BLaER1 treated with 17β-estradiol and CSF1 and Interleukin-3, amounts not matched to agents 10 nM and 100 nM (cell line): Measurements from ENCODE around the gene ASXL2.
A peak's percentile ranks its signal among the peaks of the same experiment; 100 is the strongest.
"Not testable (repeated sequence)": the region's sequence is repeated elsewhere in the genome, so short reads cannot be mapped to it uniquely, and the experiment has no call there.

Source experiments
- H3K27ac ChIP-seq, 11 experiments: shearing (Covaris generic); formaldehyde crosslinking; 2 replicates each; pipeline ENCODE4 v1.8.1; 2022
- H3K27me3 ChIP-seq, 11 experiments: shearing (Covaris generic); formaldehyde crosslinking; 2 replicates each; pipeline ENCODE4 v1.8.1; 2022
- H3K36me3 ChIP-seq, 11 experiments: shearing (Covaris generic); formaldehyde crosslinking; 2 replicates each; pipeline ENCODE4 v1.8.1; 2022
- H3K4me1 ChIP-seq, 10 experiments: shearing (Covaris generic); formaldehyde crosslinking; 2 replicates each; pipeline ENCODE4 v1.8.1; 2022
- H3K4me2 ChIP-seq, 11 experiments: shearing (Covaris generic); formaldehyde crosslinking; 2 replicates each; pipeline ENCODE4 v1.8.1; 2022
- H3K4me3 ChIP-seq, 10 experiments: shearing (Covaris generic); formaldehyde crosslinking; 2 replicates each; pipeline ENCODE4 v1.8.1; 2022
- H3K9ac ChIP-seq, 11 experiments: shearing (Covaris generic); formaldehyde crosslinking; 2 replicates each; pipeline ENCODE4 v1.8.1; 2022
- H3K9me3 ChIP-seq, 11 experiments: shearing (Covaris generic); formaldehyde crosslinking; replicated peaks in 1 of 11; 2 replicates each; pipeline ENCODE4 v1.8.1; 2022
- H4K20me1 ChIP-seq, 11 experiments: shearing (Covaris generic); formaldehyde crosslinking; 2 replicates each; pipeline ENCODE4 v1.8.1; 2022
- Cebpa-rat ChIP-seq, 11 experiments: shearing (Covaris generic); IDR thresholded peaks; 2 replicates each; pipeline ENCODE4 v1.8.1; 2022

Gene ASXL2

GRCh38 chr2:25878361-25879132 lies at the start of gene ASXL2:
TSS of gene ASXL2 (minus strand) at chr2:25878487. CDS start at chr2:25878222, 265 bp downstream.
- H3K4me2 ChIP-seq = peak within 1 kb of the TSS; percentile 75 to 96 (median 88)
- no peaks in the 10 kb centered on the region for H3K27me3 ChIP-seq
- H3K4me3 ChIP-seq = peak within 1 kb of the TSS; percentile 93 to 99 (median 96)
- H3K9ac ChIP-seq = peak within 1 kb of the TSS; percentile 92 to 99 (median 97)
- H3K4me1 ChIP-seq = peaks cover 20 to 41% (median 25%) of the 10 kb centered on the region in 10 experiments
- H3K9me3 ChIP-seq = no peaks in the 10 kb centered on the region
- peaks cover 14 to 21% (median 18%) of the 10 kb centered on the region in 11 experiments for H3K36me3 ChIP-seq
- H4K20me1 ChIP-seq = peaks cover 28 to 38% (median 37%) of the 10 kb centered on the region in 11 experiments; a peak in 21 of 22 replicates
- H3K27ac ChIP-seq = peak within 1 kb of the TSS; percentile 89 to 98 (median 96)
- TF ChIP-seq Cebpa-rat (IDR thresholded peaks at IDR 0.05) = no peak

DNA sequence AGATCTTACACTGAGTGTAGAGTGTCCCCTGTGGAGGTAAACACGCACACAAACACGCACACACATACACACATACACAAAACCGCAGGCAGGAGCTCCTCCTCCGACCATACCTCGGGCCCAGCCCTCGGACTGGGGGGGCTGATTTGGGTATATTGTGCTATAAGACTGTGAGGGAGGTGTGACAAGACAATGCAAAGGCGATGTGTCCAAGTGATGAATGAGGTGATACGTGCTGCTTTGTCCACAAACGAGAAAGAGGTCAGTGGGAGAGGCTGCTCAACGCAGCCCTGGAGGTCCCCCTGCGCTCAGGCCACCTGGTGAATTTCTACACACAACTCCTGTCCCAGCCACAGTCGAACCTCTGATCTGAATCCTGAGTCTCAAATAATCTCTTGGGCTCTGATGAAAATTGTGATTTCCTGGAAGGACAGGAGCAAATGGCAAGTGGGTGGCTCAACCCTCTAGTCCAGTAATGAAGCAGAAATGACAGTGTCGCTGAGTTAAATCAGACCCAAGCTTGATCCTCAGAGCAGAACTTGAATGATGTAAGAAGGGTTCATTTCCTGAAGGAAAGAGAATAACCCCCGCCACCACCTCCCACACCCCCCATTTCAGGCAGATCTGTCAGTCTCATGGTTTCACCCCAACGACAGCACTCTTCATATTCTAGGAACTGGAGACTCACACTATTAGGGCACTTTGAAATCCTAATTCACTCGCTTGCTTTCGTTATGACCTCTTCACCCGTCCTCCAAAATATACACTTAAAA lies 48.9 kb upstream of the ASXL2 start:
- Histone ChIP-seq H3K27me3 (no peaks in the 10 kb centered on the region), H4K20me1 (peaks cover 0 to 7% (median 0%) of the 10 kb centered on the region in 11 experiments; a peak in 2 of 22 replicates), H3K36me3 (peaks cover 24 to 54% (median 36%) of the 10 kb centered on the region in 11 experiments; a peak in 21 of 22 replicates), H3K4me3 (no peak overlapping the region), H3K4me2 (no peak overlapping the region), H3K9me3 (no peaks in the 10 kb centered on the region), H3K4me1 (no peaks in the 10 kb centered on the region), H3K9ac (no peak overlapping the region), H3K27ac (no peak overlapping the region)
- no peak for TF ChIP-seq Cebpa-rat (IDR thresholded peaks at IDR 0.05)

- H3K36me3 ChIP-seq = peaks cover 6 to 13% (median 11%) of the 10 kb centered on the region in 11 experiments; a peak in 17 of 22 replicates
- H3K4me1 ChIP-seq = peaks cover 0 to 4% (median 0%) of the 10 kb centered on the region in 10 experiments; a peak in 3 of 20 replicates
- no peak overlapping the region for H3K9ac ChIP-seq
- no peak overlapping the region for H3K4me3 ChIP-seq
- no peak overlapping the region for H3K4me2 ChIP-seq
- no peak overlapping the region for H3K27ac ChIP-seq
- H3K9me3 ChIP-seq = no peaks in the 10 kb centered on the region
- no peak for TF ChIP-seq Cebpa-rat (IDR thresholded peaks at IDR 0.05)
- no peaks in the 10 kb centered on the region for H4K20me1 ChIP-seq
- no peaks in the 10 kb centered on the region for H3K27me3 ChIP-seq
Measured at GRCh38 chr2:25922501-25922900, 44.2 kb upstream of the ASXL2 start.

DNA sequence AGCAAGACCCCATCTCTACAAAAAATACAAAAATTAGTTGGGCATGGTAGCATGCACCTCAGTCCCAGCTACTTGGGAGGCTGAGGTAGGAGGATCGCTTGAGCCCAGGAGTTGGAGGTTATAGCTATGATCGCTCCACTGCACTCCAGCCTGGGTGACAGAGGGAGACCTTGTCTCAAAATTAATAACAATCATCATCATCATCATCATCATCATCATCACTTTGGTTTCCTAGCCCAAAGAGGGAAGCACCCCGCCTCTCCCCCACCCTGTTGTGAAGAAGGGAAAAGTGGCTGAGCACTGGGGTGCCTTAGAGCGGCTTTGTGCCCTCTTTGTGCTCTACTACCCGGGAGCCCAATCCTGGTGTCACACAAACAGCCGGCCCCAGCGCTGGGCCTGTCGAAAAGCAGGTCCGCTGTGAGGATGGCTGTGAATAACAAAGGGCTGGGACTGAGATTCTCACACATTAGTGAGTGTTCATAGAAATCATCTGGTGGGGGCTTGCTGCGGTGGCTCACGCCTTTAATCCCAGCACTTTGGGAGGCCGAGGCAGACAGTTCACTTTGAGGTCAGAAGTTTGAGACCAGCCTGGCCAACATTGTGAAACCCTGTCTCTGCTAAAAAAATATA lies 42.6 kb upstream of the ASXL2 start:
- Histone ChIP-seq H3K9ac (no peak overlapping the region), H3K27ac (no peak overlapping the region), H3K4me1 (peaks cover 0 to 17% (median 8%) of the 10 kb centered on the region in 10 experiments; a peak in 9 of 20 replicates), H4K20me1 (no peaks in the 10 kb centered on the region), H3K9me3 (no peaks in the 10 kb centered on the region), H3K4me3 (no peak overlapping the region), H3K4me2 (no peak overlapping the region), H3K36me3 (no peaks in the 10 kb centered on the region), H3K27me3 (no peaks in the 10 kb centered on the region)
- no peak for TF ChIP-seq Cebpa-rat (IDR thresholded peaks at IDR 0.05)

DNA sequence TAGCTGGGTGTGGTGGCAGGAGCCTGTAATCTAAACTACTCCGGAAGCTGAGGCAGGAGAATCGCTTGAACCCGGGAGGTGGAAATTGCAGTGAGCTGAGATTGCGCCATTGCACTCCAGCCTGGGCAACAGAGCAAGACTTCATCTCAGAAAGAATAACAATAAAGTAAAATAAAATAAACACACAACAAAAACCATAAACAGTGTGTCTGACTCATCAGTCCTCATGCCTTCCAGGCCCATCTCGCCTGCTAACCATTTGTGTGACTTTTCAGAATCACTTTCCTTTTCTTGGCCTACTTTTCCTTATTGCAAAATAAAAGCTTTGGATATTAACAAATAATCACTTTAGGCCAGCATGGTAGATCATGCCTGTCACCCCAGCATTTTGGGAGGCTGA lies 42.0 kb upstream of the ASXL2 start:
- Histone ChIP-seq H3K4me3 (no peak overlapping the region), H3K4me1 (peaks cover 0 to 20% (median 8%) of the 10 kb centered on the region in 10 experiments; a peak in 9 of 20 replicates), H4K20me1 (no peaks in the 10 kb centered on the region)

GRCh38 chr2:25917832-25918231 lies 39.5 kb upstream of the ASXL2 start:
- Histone ChIP-seq H3K9me3 (peaks cover 0 to 7% (median 0%) of the 10 kb centered on the region in 11 experiments; a peak in 6 of 22 replicates), H4K20me1 (no peaks in the 10 kb centered on the region), H3K27me3 (no peaks in the 10 kb centered on the region), H3K4me1 (peaks cover 0 to 25% (median 15%) of the 10 kb centered on the region in 10 experiments; a peak in 13 of 20 replicates), H3K4me2 (peak overlapping the region in 2 of 11 experiments; percentile 29 to 30; a peak in 1 of 22 replicates), H3K27ac (no peak overlapping the region), H3K4me3 (no peak overlapping the region), H3K9ac (no peak overlapping the region), H3K36me3 (no peaks in the 10 kb centered on the region)
- TF ChIP-seq Cebpa-rat (IDR thresholded peaks at IDR 0.05) = no peak

More for the DNA sequence above, 42.0 kb upstream of the ASXL2 start:
- Histone ChIP-seq H3K36me3 (no peaks in the 10 kb centered on the region), H3K9me3 (peaks cover 0 to 4% (median 0%) of the 10 kb centered on the region in 11 experiments; a peak in 6 of 22 replicates), H3K9ac (no peak overlapping the region), H3K4me2 (no peak overlapping the region), H3K27me3 (no peaks in the 10 kb centered on the region), H3K27ac (no peak overlapping the region)
- 0 out of 22 replicates have a peak, but pooled peaks of 1 of the 11 experiments have one; percentile 18 for TF ChIP-seq Cebpa-rat (IDR thresholded peaks at IDR 0.05)

DNA sequence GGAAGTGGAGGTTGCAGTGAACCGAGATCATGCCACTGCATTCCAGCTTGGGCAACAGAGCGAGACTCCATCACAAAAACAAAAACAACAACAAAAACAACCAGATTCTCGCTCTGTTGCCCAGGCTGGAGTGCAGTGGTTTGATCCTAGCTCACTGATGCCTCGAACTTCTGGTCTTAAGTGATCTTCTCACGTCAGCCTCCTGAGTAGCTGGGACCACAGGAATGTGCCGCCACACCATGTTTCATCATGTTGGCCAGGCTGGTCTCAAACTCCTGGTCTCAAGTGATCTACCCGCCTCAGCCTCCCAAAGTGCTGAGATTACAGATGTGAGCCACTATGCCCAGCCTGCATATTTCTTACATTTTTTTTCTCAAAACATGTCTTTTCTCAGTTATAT lies 39.1 kb upstream of the ASXL2 start:
- not testable (repeated sequence) for H3K36me3 ChIP-seq, H3K4me3 ChIP-seq, H3K27ac ChIP-seq, H3K9me3 ChIP-seq, H3K9ac ChIP-seq, H3K27me3 ChIP-seq, H4K20me1 ChIP-seq
- H3K4me1 ChIP-seq = peaks cover 0 to 29% (median 18%) of the 10 kb centered on the region in 10 experiments; a peak in 13 of 20 replicates
- peak overlapping the region in 4 of 11 experiments; percentile 11 to 42 (median 30); a peak in 6 of 22 replicates for H3K4me2 ChIP-seq

DNA sequence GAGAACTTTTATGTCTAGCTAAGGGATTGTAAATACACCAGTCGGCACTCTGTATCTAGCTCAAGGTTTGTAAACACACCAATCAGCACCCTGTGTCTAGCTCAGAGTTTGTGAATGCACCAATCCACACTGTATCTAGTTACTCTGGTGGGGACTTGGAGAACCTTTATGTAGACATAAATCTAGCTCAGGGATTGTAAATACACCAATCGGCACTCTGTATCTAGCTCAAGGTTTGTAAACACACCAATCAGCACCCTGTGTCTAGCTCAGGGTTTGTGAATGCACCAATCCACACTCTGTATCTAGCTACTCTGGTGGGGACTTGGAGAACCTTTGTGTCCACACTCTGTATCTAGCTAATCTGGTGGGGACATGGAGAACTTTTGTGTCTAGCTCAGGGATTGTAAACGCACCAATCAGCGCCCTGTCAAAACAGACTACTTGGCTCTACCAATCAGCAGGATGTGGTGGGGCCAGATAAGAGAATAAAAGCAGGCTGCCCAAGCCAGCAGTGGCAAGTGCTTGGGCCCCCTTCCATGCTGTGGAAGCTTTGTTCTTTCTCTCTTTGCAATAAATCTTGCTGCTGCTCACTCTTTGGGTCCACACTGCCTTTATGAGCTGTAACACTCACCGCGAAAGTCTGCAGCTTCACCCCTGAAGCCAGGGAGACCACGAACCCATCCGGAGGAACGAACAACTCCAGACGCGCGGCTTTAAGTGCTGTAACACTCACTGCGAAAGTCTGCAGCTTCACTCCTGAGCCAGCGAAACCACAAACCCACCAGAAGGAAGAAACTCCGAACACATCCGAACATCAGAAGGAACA lies 37.9 kb upstream of the ASXL2 start:
- Histone ChIP-seq H3K4me3 (peak overlapping the region in 8 of 10 experiments; percentile 14 to 59 (median 38); a peak in 9 of 20 replicates), H3K4me2 (peak overlapping the region; percentile 57 to 85 (median 75)), H3K27ac (peak overlapping the region in 6 of 11 experiments; percentile 25 to 46 (median 36); a peak in 8 of 22 replicates), H3K9me3 (peaks cover 0 to 13% (median 3%) of the 10 kb centered on the region in 11 experiments; a peak in 10 of 22 replicates), H3K4me1 (peaks cover 0 to 30% (median 19%) of the 10 kb centered on the region in 10 experiments; a peak in 13 of 20 replicates), H3K9ac (peak overlapping the region in 7 of 11 experiments; percentile 22 to 59 (median 44); a peak in 9 of 22 replicates)
- H3K27me3 ChIP-seq, H4K20me1 ChIP-seq, H3K36me3 ChIP-seq: not testable (repeated sequence)

DNA sequence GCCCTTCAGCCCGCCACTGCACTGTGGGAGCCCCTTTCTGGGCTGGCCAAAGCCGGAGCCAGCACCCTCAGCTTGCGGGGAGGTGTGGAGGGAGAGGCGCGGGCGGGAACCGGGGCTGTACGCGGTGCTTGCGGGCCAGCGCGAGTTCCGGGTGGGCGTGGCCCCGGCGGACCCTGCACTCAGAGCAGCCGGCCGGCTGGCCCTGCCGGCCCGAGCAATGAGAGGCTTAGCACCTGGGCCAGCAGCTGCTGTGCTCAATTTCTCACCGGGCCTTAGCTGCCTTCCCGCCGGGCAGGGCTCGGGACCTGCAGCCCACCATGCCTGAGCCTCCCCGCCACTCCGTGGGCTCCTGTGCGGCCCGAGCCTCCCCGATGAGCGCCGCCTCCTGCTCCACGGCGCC lies 37.1 kb upstream of the ASXL2 start:
- peaks cover 0 to 30% (median 19%) of the 10 kb centered on the region in 10 experiments; a peak in 13 of 20 replicates for H3K4me1 ChIP-seq
- not testable (repeated sequence) for H4K20me1 ChIP-seq, H3K9ac ChIP-seq, H3K27ac ChIP-seq, H3K36me3 ChIP-seq, H3K27me3 ChIP-seq, H3K4me3 ChIP-seq
- peaks cover 0 to 13% (median 3%) of the 10 kb centered on the region in 11 experiments; a peak in 10 of 22 replicates for H3K9me3 ChIP-seq
- peak overlapping the region in 1 of 11 experiments; percentile 81; a peak in 2 of 22 replicates for H3K4me2 ChIP-seq

DNA sequence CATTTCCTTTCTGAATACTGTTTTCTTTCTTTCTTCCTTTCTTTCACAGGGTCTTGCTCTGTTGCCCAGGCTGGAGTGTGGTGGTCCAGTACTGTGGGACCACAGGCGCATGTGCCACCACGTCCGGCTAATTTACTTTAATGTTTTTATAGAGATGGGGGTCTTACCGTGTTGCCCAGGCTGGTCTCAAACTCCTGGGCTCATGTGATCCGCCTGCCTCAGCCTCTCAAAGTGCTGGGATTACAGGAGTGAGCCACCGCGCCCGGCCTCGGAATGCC lies 35.3 kb upstream of the ASXL2 start:
- not testable (repeated sequence) for H3K9ac ChIP-seq, H3K4me3 ChIP-seq, H3K27me3 ChIP-seq, H3K4me2 ChIP-seq, H4K20me1 ChIP-seq, H3K27ac ChIP-seq, H3K36me3 ChIP-seq
- Histone ChIP-seq H3K4me1 (peaks cover 0 to 30% (median 19%) of the 10 kb centered on the region in 10 experiments; a peak in 13 of 20 replicates), H3K9me3 (peaks cover 0 to 17% (median 4%) of the 10 kb centered on the region in 11 experiments; a peak in 11 of 22 replicates)
